A549 (cell line): Measurements from ENCODE around the gene WIF1.

Experiments used
- CEBPB ChIP-seq, 2 experiments: fragments of >200 bp in 1 of 2; sonication (Bioruptor Twin) in 1 of 2; formaldehyde crosslinking in 1 of 2; IDR thresholded peaks; 2 replicates each; pipeline ENCODE4 v1.6.1; 2012 to 2016
- CTCF ChIP-seq: fragments of >200 bp; sonication (Bioruptor Twin); formaldehyde crosslinking; IDR thresholded peaks from 3 replicates; pipeline ENCODE4 v1.5.1; 2016
- ZC3H11A ChIP-seq: fragments of 450-650 bp; IDR thresholded peaks from 2 replicates; pipeline ENCODE4 v1.6.1; 2014; ENCODE audit warnings: antibody characterized with exemption, mild to moderate bottlenecking

GRCh38 chr12:65126482-65126881 lies 5.4 kb upstream of the WIF1 start:
- TF ChIP-seq CTCF (no peak), CEBPB (IDR thresholded peaks at IDR 0.05) (no peak), ZC3H11A (no peak)
